GM12891 (cell line): Measurements from ENCODE around the gene MORC4.

Experiments
- POLR2AphosphoS5 ChIP-seq: IDR thresholded peaks from 2 replicates; pipeline ENCODE4 v1.6.1; 2011; ENCODE audit warnings: low read depth, low read length, control low read depth
- TAF1 ChIP-seq: IDR thresholded peaks from 2 replicates; pipeline ENCODE4 v1.6.1; 2011; ENCODE audit warnings: low read depth, low read length, control low read depth

DNA sequence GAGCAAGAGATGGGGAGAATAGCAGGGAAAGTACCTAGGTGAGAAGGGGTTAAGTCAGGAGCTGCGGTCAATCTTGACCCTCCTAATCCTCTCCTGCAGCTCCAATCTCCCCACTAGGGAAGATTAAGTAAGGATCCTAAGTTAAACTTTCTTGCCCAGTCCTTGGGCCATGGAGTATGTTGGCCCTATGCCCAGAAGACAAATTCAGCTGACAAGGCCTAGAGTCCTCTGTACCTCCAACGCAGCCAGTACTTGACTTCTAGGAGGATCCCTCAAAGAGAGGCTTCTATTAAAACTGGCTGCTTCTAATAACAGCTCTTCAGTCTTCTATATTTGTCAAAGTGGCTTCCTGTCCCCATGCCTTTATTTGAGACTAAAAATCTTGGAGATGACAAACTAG lies 78.4 kb downstream of the MORC4 start:
- TF ChIP-seq POLR2AphosphoS5 = no peak
- no peak for TF ChIP-seq TAF1
